Stimulated activated CD8-positive, alpha-beta memory T cell treated with anti-CD3 and anti-CD28 coated beads, Interleukin-12 subunit alpha, Interleukin-12 subunit beta, amount 100 ng/mL, for 4 hours (primary cell): ENCODE measurements around the gene PLA2G2D.

Experiments
- DNase-seq: peaks from one replicate; pipeline ENCODE4 v3.0.0-alpha.2; 2020; ENCODE audit warnings: low read depth

Gene PLA2G2D

GRCh38 chr1:20114021-20114648, 5.2 kb downstream of the PLA2G2D start:
- DNase-seq, result no peak

GRCh38 chr1:20112279-20113000, 6.9 kb downstream of the PLA2G2D start:
- no peak for DNase-seq

- no peak for DNase-seq
These were observed 7.9 kb downstream of the PLA2G2D start for GRCh38 chr1:20111452-20111851.

GRCh38 chr1:20110679-20111078, 8.7 kb downstream of the PLA2G2D start:
- no peak for DNase-seq

GRCh38 chr1:20109223-20109856, 10.0 kb downstream of the PLA2G2D start:
- DNase-seq, result no peak

- DNase-seq, result no peak
These were observed 10.8 kb downstream of the PLA2G2D start for GRCh38 chr1:20108366-20109123.

- no peak for DNase-seq
These were observed 11.5 kb downstream of the PLA2G2D start for GRCh38 chr1:20107796-20108195.

GRCh38 chr1:20107351-20107750, 12.0 kb downstream of the PLA2G2D start:
- no peak for DNase-seq

GRCh38 chr1:20105856-20106255, 13.5 kb downstream of the PLA2G2D start:
- DNase-seq, result no peak

- DNase-seq, result no peak
These were observed 16.5 kb downstream of the PLA2G2D start for GRCh38 chr1:20102875-20103274.

- DNase-seq, result no peak
These were observed 18.5 kb downstream of the PLA2G2D start for GRCh38 chr1:20100632-20101355.

GRCh38 chr1:20099533-20099932, 19.8 kb downstream of the PLA2G2D start:
- no peak for DNase-seq

GRCh38 chr1:20096840-20097447, 22.4 kb downstream of the PLA2G2D start:
- DNase-seq, result no peak

- no peak for DNase-seq
These were observed 23.5 kb downstream of the PLA2G2D start for GRCh38 chr1:20095564-20096434.

GRCh38 chr1:20093940-20094391, 25.4 kb downstream of the PLA2G2D start:
- DNase-seq, result no peak

GRCh38 chr1:20093303-20093702, 26.0 kb downstream of the PLA2G2D start:
- DNase-seq, result no peak

- no peak for DNase-seq
These were observed 28.7 kb downstream of the PLA2G2D start for GRCh38 chr1:20090641-20091040.

- no peak for DNase-seq
These were observed 29.2 kb downstream of the PLA2G2D start for GRCh38 chr1:20090119-20090518.

GRCh38 chr1:20089328-20090077, 29.8 kb downstream of the PLA2G2D start:
- no peak for DNase-seq

GRCh38 chr1:20087668-20088067, 31.7 kb downstream of the PLA2G2D start:
- DNase-seq, result no peak
